ENCODE measurements around the gene LENEP.

The LENEP gene

DNA sequence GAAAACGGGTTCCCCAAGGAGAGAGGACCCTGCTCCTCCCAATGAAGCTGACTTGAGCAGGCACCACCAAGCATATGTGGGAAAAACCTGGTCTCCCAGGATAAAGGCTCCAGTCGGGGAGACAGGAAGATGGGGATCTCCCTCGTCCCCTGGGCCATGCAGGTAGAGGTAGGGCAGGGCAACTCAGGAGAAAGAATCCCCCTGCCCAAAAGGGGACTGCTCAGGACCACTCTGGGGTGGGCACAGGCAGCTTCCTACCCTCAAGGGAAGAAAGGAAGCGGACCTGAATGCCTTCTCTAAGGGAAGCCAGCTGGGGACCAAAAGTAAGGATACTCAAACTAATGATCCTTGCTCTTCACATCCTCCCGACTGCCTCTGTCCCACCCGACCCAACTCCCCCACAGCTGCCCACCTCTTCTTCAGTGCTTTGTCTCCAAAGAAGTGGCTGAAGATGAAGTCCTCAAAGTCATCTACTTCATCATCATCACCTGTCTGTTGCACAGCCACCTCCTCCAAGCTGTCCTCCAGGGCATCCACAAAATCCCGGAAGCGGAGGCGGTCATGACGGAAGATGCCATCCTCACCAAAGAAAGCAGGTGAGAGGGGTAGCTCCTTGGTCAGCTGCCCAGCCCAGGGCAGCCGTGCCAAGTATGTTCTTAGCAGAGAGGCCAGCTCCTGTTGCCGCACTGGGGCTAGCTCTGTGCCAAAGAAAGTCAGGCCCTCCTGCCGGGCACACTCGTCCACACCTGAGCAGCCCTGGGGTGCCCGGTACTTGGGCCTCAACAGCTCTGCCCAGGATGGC, 48.0 kb upstream of the LENEP start:
- peaks cover 6% of the 10 kb centered on the region for H3K79me1 ChIP-seq (ENCODE audit: low read depth, low read length)
- no peak overlapping the region for H4K91ac ChIP-seq (ENCODE audit: low read depth, low read length, poor library complexity)
- no peak overlapping the region for H3K27ac ChIP-seq (replicated peaks; ENCODE audit: low read length)
- H3K23ac ChIP-seq (ENCODE audit: low read depth, low read length, poor library complexity): no peak overlapping the region
- H2BK15ac ChIP-seq (ENCODE audit: low read length): no peak overlapping the region
- H3K9ac ChIP-seq (ENCODE audit: low read depth, low read length, poor library complexity): no peak overlapping the region
- peaks cover 14 to 37% of the 10 kb centered on the region in 2 donors for H3K4me1 ChIP-seq (ENCODE audit: control insufficient read depth in 2 of 2, insufficient read depth in 1 of 2, low read depth in 1 of 2, low read length in 2 of 2)
- no peaks in the 10 kb centered on the region for H3K27me3 ChIP-seq (ENCODE audit: control insufficient read depth in 3 of 3, insufficient read depth in 3 of 3, low read depth in 1 of 3, low read length in 3 of 3)
- H3K36me3 ChIP-seq (replicated peaks in 1 of 2; ENCODE audit: control insufficient read depth in 2 of 2, insufficient read depth in 2 of 2, low read length in 2 of 2): peaks cover 35 to 39% of the 10 kb centered on the region in 2 donors
- no peak overlapping the region for H2BK5ac ChIP-seq (ENCODE audit: low read length)
- DNase-seq (ENCODE audit: low spot score): no peak
- no peak overlapping the region for H3K4ac ChIP-seq (ENCODE audit: low read length)
- H3K9me3 ChIP-seq (replicated peaks in 1 of 2; ENCODE audit: control insufficient read depth in 2 of 2, insufficient read depth in 1 of 2, low read depth in 1 of 2, low read length in 2 of 2): no peaks in the 10 kb centered on the region
- H2AFZ ChIP-seq (ENCODE audit: low read length): no peak overlapping the region
- no peak overlapping the region for H4K8ac ChIP-seq (ENCODE audit: low read depth, low read length)
- no CpG with 5 or more reads among the region's 15 CpGs for WGBS, 2 donors (ENCODE audit: extremely low coverage in 2 of 2, insufficient read length in 2 of 2, insufficient replicate concordance in 1 of 2)
- no peak overlapping the region for H2AK5ac ChIP-seq (ENCODE audit: low read depth, low read length)
- H2BK120ac ChIP-seq (ENCODE audit: low read depth, low read length): no peak overlapping the region
- no peak overlapping the region for H3K18ac ChIP-seq (ENCODE audit: low read length)
- H2BK12ac ChIP-seq (ENCODE audit: low read length): no peak overlapping the region
- H3K14ac ChIP-seq (ENCODE audit: low read length): no peak overlapping the region
- H3K4me2 ChIP-seq (ENCODE audit: insufficient read depth, low read length, poor library complexity, severe bottlenecking): no peak overlapping the region
- H3K4me3 ChIP-seq (ENCODE audit: low read length in 2 of 2): no peak overlapping the region

DNA sequence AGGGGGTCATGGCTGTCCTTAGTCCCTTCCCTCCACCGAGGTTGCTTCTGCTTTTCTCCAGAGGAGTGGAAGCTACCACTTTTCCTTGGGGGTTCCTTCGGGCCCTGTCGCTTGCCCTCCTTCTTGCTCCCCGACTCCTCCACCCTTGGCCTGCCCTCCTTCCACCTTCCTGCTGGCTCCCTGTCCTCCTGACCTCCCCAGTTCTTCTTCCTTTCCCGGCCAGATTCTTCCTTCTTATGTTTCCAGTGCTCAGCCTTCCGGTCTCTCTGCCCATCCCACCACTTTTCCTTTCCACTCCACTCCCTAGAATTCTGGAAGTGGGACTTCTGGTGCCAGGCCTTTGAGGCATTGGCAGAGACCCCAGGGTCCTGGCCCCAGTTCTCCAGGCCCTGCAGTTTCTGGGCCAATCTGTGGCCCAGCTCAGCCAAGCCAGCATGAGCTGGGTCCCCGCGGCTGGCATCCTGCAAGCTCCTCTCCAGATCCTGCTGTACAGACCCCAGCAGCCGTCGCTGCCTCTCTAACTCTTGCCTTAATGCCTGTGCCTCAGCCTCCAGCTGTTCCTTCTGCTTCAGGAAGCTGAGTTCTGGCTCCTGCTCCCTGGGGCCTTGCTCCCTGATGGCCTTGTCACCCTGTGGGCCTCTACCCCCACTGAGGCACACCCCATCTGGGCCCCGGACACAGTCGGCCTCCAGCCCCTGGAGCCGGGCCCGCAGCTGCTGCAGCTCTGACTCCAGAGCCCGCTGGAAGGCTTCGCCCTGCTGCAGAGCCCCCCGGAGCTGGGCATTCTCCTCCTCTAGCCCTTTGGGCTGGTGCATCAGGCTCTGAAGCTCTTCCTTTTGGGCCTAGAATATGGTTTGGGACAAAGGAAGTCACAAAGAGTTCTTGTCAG, 47.2 kb upstream of the LENEP start:
- no peaks in the 10 kb centered on the region for H3K27me3 ChIP-seq (ENCODE audit: control insufficient read depth in 3 of 3, insufficient read depth in 3 of 3, low read depth in 1 of 3, low read length in 3 of 3)
- H3K4me2 ChIP-seq (ENCODE audit: insufficient read depth, low read length, poor library complexity, severe bottlenecking): no peak overlapping the region
- no peak overlapping the region for H2AFZ ChIP-seq (ENCODE audit: low read length)
- no peak overlapping the region for H2BK12ac ChIP-seq (ENCODE audit: low read length)
- H4K91ac ChIP-seq (ENCODE audit: low read depth, low read length, poor library complexity): no peak overlapping the region
- no peak overlapping the region for H3K27ac ChIP-seq (replicated peaks; ENCODE audit: low read length)
- H3K36me3 ChIP-seq (replicated peaks in 1 of 2; ENCODE audit: control insufficient read depth in 2 of 2, insufficient read depth in 2 of 2, low read length in 2 of 2): peaks cover 44 to 48% of the 10 kb centered on the region in 2 donors
- no peak overlapping the region for H3K9ac ChIP-seq (ENCODE audit: low read depth, low read length, poor library complexity)
- no peaks in the 10 kb centered on the region for H3K9me3 ChIP-seq (replicated peaks in 1 of 2; ENCODE audit: control insufficient read depth in 2 of 2, insufficient read depth in 1 of 2, low read depth in 1 of 2, low read length in 2 of 2)
- H2BK120ac ChIP-seq (ENCODE audit: low read depth, low read length): no peak overlapping the region
- peaks cover 6% of the 10 kb centered on the region for H3K79me1 ChIP-seq (ENCODE audit: low read depth, low read length)
- no peak for DNase-seq (ENCODE audit: low spot score)
- H3K4ac ChIP-seq (ENCODE audit: low read length): no peak overlapping the region
- H2BK15ac ChIP-seq (ENCODE audit: low read length): no peak overlapping the region
- no peak overlapping the region for H2AK5ac ChIP-seq (ENCODE audit: low read depth, low read length)
- H3K4me3 ChIP-seq (ENCODE audit: low read length in 2 of 2): no peak overlapping the region
- no peak overlapping the region for H4K8ac ChIP-seq (ENCODE audit: low read depth, low read length)
- no peak overlapping the region for H2BK5ac ChIP-seq (ENCODE audit: low read length)
- no CpG with 5 or more reads among the region's 17 CpGs for WGBS, 2 donors (ENCODE audit: extremely low coverage in 2 of 2, insufficient read length in 2 of 2, insufficient replicate concordance in 1 of 2)
- no peak overlapping the region for H3K14ac ChIP-seq (ENCODE audit: low read length)
- H3K23ac ChIP-seq (ENCODE audit: low read depth, low read length, poor library complexity): no peak overlapping the region
- H3K4me1 ChIP-seq (ENCODE audit: control insufficient read depth in 2 of 2, insufficient read depth in 1 of 2, low read depth in 1 of 2, low read length in 2 of 2): peaks cover 6 to 29% of the 10 kb centered on the region in 2 donors
- H3K18ac ChIP-seq (ENCODE audit: low read length): no peak overlapping the region

GRCh38 chr1:154948079-154948478, 45.3 kb upstream of the LENEP start:
- Histone ChIP-seq H3K79me1 (ENCODE audit: low read depth, low read length) (peaks cover 6% of the 10 kb centered on the region), H4K91ac (ENCODE audit: low read depth, low read length, poor library complexity) (no peak overlapping the region), H3K27ac (replicated peaks; ENCODE audit: low read length) (no peak overlapping the region), H3K4me1 (ENCODE audit: control insufficient read depth in 2 of 2, insufficient read depth in 1 of 2, low read depth in 1 of 2, low read length in 2 of 2) (peaks cover 0 to 13% of the 10 kb centered on the region in 2 donors), H2AK5ac (ENCODE audit: low read depth, low read length) (no peak overlapping the region), H3K23ac (ENCODE audit: low read depth, low read length, poor library complexity) (peak overlapping the region; percentile 59), H2AFZ (ENCODE audit: low read length) (no peak overlapping the region), H3K4ac (ENCODE audit: low read length) (no peak overlapping the region), H3K4me2 (ENCODE audit: insufficient read depth, low read length, poor library complexity, severe bottlenecking) (no peak overlapping the region), H2BK12ac (ENCODE audit: low read length) (no peak overlapping the region), H2BK5ac (ENCODE audit: low read length) (peak overlapping the region; percentile 78), H3K36me3 (replicated peaks in 1 of 2; ENCODE audit: control insufficient read depth in 2 of 2, insufficient read depth in 2 of 2, low read length in 2 of 2) (peaks cover 45 to 55% of the 10 kb centered on the region in 2 donors), H3K27me3 (ENCODE audit: control insufficient read depth in 3 of 3, insufficient read depth in 3 of 3, low read depth in 1 of 3, low read length in 3 of 3) (no peaks in the 10 kb centered on the region), H3K9ac (ENCODE audit: low read depth, low read length, poor library complexity) (peak overlapping the region; percentile 40), H3K14ac (ENCODE audit: low read length) (peak overlapping the region; percentile 17), H3K4me3 (ENCODE audit: low read length in 2 of 2) (no peak overlapping the region), H3K9me3 (replicated peaks in 1 of 2; ENCODE audit: control insufficient read depth in 2 of 2, insufficient read depth in 1 of 2, low read depth in 1 of 2, low read length in 2 of 2) (no peaks in the 10 kb centered on the region), H2BK120ac (ENCODE audit: low read depth, low read length) (no peak overlapping the region), H2BK15ac (ENCODE audit: low read length) (no peak overlapping the region), H4K8ac (ENCODE audit: low read depth, low read length) (no peak overlapping the region), H3K18ac (ENCODE audit: low read length) (no peak overlapping the region)
- no CpG with 5 or more reads among the region's 11 CpGs for WGBS, 2 donors (ENCODE audit: extremely low coverage in 2 of 2, insufficient read length in 2 of 2, insufficient replicate concordance in 1 of 2)
- DNase-seq (ENCODE audit: low spot score): no peak
